GM19023 (cell line): ENCODE results near the gene FAM222A.

Source experiments
- ATAC-seq: cut with Tn5 transposase; IDR thresholded peaks from one replicate; pipeline ENCODE4 v1.9.1; 2021; ENCODE audit warnings: mild to moderate bottlenecking, moderate library complexity; ENCODE audit not compliant: unreplicated experiment

FAM222A gene

GRCh38 chr12:109770861-109771670 lies 57.4 kb downstream of the FAM222A start:
- no peak for ATAC-seq

DNA sequence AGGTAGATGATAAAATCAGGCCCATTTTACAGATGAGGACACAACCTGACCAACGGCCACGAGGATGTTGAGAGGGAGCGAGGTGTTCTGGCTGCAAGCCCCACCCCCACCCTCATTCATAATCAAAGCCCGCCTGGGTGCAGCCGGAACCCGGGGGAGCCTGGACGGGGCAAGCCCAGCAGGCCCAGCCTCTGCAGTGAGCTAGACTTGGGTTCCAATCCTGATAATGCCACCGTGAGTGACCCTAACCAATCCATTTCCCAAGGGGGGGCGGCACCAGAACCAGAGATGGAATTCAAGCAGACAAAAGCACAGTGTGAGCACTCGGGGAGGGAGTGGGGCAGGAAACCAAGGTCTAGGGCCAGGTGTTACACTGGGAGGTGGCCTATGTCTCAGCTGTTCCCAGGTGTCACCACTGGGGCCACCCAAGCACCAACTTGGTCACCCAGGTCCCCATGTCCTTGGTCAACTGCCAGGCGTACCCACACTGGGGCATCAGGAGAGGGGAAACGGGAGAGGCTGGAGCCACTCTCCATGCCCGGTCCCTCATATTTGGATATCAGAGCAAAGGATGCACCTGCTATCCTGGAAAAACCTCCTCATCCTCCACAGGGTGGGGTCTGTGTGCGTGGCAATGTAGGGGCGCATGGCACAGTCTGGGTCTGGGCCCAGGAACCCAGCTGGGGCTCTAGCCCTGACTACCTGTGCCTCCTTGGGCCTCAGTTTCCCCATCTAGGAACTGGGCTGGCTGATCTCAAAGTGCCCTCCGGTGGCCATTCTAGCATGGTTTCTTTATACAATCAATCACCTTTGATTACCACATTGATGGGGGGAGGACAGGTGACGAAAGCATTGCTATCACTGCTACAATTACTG lies 58.4 kb downstream of the FAM222A start:
- no peak for ATAC-seq

- no peak for ATAC-seq
Observed at GRCh38 chr12:109772622-109773321, 59.1 kb downstream of the FAM222A start.

DNA sequence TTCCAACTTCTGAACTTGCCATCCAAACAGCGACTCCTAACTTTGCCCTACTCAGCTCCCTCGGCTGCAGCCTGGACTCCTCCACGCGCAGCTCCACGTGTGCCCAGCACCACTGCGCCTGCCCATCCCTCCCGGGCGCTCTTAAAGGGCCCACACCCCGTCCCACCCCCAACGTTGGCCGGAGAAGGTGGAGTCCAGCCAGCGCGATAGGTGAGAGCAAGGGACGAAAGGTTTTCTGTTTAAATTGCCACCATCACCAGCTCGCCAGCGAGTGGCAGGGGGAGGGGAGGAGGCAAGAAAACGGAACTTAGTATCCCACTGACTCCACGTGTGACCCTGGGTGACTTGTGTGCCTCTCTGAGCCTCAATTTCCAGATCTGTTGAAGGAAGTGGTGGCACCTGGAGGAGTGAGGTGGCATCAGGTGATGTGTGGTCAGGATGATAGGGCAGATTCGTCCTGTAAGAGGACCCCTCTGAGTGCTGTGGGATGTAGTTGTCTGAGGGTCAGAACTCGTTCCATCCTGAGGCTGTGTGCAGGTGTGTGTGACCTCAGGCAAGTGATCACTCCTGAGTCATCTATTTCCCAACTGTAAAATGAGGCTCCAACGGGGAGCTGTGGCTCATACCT lies 59.9 kb downstream of the FAM222A start:
- no peak for ATAC-seq

GRCh38 chr12:109775172-109775881 lies 61.7 kb downstream of the FAM222A start:
- ATAC-seq: no peak

GRCh38 chr12:109776624-109777023 lies 63.0 kb downstream of the FAM222A start:
- no peak for ATAC-seq

DNA sequence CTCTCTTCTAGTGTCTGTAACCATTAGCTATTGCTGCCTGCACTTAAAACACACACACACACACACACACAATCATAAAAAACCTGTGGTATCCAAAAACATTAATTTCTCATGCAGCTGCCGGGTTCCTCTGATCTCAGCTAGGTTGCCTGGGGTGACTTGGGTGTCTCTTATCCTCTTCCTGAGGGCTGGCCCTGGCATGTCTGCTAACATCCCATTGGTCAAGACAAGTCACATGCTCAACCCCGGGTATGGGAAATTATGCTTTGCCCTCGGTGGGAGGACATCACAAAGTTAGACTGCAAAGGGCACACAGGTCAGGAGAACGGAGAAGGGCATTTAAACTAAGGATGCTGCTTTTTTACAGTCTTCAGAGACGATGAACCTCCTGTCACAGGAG lies 63.9 kb downstream of the FAM222A start:
- no peak for ATAC-seq

GRCh38 chr12:109778684-109779083 lies 65.1 kb downstream of the FAM222A start:
- ATAC-seq: no peak

DNA sequence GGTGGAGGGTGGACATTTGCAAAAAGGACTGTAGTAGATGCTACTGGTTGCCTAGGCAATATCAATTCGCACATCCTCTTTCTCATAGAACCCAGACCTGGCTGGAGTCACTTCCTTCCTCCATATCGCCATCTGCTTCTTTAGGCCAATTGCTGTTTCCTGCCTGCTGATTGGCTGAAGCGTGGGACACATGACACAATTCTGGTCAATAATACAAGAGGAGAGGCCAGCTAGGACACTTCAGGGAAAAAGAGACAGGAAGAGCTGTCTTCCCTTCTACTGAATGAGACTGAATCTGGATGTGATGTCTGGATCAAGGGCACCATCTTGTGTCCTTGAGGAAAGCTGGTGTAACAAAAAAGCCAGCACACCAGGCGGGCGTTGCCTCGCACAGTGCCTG lies 65.8 kb downstream of the FAM222A start:
- ATAC-seq: no peak

- no peak for ATAC-seq
Observed at GRCh38 chr12:109781668-109782325, 68.2 kb downstream of the FAM222A start.

DNA sequence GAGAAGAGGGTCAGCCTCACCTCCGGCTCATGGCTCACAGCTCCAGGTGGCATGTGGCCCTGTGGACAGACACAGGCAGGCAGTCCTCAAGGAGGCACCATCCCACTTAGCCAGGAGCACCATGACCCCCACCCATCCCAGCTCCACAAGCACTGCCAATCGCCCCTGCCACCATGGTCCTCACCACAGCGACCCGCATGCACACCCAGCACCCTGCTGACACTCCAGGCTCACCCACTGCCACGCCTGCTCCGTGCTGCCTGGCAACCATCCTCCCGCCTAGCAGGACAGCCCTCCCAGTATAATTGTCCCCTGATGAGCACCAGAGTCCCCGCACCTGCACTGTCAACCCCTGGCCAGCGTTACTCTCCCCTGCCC lies 68.7 kb downstream of the FAM222A start:
- no peak for ATAC-seq

- ATAC-seq: no peak
Observed at GRCh38 chr12:109783135-109783964, 69.7 kb downstream of the FAM222A start.

- no peak for ATAC-seq
Observed at GRCh38 chr12:109783965-109784244, 70.3 kb downstream of the FAM222A start.

GRCh38 chr12:109785854-109786253 lies 72.2 kb downstream of the FAM222A start:
- ATAC-seq: no peak

- ATAC-seq: no peak
Observed at GRCh38 chr12:109786799-109787198, 73.2 kb downstream of the FAM222A start.

DNA sequence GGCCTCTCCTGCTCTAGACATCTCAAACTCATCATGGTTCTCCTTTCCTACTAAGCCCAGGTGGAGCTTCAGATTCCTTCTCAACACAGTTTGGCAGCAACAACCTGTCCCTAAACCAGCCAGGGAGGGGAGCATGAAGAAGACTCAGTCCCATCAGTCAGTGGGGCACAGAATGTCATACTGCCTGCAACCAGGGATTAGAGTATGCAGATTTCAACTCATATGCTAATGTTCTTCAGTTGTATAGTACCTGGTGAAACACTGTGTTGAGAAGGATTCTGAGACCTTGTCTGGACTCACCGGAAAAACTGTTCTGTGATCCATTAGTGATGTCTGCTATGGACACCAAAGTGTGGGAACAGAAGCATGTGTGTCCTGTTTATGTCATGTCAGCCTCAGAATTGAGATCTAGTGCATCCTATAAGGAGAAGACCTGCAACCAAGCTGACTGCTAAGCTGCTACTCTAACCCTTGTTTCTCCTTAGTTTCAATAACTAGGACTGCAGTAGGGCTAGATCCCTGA lies 76.0 kb downstream of the FAM222A start:
- no peak for ATAC-seq

GRCh38 chr12:109792992-109793391 lies 79.4 kb downstream of the FAM222A start:
- no peak for ATAC-seq

DNA sequence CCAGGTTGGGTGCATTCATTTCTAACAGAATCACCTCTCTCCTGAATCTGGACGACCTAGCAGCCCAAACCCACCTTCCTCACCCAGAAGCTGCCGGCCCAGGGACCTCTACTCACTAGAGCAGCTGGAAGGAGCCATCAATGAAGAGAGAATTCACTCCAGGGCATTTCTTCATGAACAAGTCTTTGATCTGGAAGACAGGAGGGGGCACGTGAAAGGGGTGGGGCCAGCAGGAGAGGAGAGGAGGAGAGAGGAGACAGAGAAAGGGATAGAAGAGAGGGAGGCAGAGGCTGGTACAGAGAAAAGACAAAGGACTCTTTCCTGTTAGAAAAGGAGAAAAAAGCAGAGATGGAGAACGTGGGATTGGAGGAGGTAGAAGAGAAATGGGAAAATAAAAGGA lies 79.8 kb downstream of the FAM222A start:
- no peak for ATAC-seq
